HG03565 (cell line): ENCODE data around the gene PIK3C2A.
A peak's percentile ranks its signal among the peaks of the same experiment; 100 is the strongest.
"Not testable (repeated sequence)": the region's sequence is repeated elsewhere in the genome, so short reads cannot be mapped to it uniquely, and the experiment has no call there.

Experiments
- ATAC-seq: cut with Tn5 transposase; IDR thresholded peaks from one replicate; pipeline ENCODE4 v1.9.1; 2021; ENCODE audit warnings: mild to moderate bottlenecking, moderate library complexity; ENCODE audit not compliant: unreplicated experiment

Gene PIK3C2A

DNA sequence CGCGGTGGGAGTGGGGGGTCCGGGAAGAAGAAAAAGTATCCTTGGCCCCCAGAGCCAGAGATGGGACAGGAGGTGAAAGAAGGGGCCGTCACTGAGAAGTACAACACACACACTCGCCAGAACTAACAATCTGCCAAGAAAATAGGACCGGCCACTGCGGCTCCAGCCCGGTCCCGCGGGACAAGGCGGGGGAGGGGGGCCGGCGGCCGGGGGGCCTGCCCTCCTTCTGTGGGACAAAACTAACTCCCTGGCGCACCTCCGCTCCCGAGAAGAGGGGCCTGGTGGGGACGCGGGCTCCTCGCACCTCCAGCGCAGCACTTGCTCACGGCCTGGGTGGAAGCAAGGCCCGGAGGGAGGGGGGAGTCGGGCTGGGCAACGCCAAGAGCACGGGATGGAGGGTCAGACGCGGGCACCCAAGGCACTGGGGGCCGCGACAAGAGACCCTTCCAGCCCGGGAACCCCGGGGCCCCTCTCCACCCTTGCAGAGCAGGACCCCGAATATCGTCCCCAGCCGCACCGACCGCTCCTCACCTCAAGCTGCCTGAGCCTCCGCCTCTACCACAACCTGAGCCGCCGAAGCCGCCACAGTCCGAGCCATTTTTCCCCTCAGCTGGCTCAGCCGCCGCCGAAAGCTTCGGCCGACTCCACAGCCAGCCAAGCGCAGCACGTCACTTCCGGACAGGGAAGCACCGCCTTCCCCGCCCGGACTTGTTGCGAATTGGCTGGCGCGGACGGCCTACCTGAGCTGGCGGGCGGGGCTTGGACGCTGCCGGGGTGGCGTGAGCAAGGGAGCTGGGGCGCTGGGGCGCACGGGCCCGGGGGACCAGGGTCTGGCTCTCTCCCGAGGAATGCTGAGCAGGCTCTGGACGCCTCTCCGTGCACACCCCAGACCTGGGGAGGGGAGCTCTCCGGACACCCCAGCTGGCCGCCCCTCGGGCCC is at the start of gene PIK3C2A:
Gene PIK3C2A (minus strand): TSS at position 670 of the 940 bp plus-strand sequence. CDS start 38,245 bp downstream, outside the sequence.
- peak; percentile 94 for ATAC-seq

DNA sequence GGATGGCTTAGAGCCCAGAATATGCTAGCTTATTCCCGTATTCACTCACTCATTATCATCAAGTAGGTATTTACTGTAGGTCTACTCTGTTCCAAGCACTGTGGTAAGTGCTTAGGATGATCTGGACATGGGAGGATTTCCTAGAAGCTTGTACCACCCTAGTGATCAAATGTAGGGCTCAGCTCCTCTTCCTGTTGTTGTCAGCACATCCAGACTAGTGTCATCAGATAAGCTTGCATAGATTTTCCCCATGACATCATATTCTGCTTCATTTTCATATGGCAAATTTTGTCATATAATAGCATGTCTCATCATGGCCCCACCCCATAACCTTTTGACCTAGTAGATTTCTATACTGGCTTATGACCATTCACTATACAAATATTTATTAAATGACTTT is 49.4 kb upstream of the PIK3C2A start:
- no peak for ATAC-seq

GRCh38 chr11:17256512-17256911 is 48.7 kb upstream of the PIK3C2A start:
- ATAC-seq = no peak

- ATAC-seq = no peak
Measured at GRCh38 chr11:17252704-17253103, 44.9 kb upstream of the PIK3C2A start.

- no peak for ATAC-seq
Measured at GRCh38 chr11:17250561-17251350, 43.0 kb upstream of the PIK3C2A start.

DNA sequence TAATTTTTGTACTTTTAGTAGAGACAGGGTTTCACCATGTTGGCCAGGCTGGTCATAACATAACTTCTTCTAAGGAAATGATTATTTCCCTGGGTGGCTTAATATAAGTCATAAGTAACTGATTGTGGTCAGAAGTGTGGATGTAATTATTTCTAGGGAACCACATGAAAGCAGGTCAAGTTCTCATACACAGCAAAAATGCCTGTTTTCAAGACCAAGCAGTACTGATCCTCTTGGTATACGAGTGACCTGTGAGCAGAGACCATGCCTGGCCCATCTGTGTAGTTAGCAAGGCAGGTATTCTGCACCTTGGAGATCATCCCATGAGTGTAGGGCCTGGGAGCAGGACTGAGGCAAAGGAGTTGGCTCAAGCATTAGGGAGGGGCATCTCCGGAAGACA is 36.3 kb upstream of the PIK3C2A start:
- peak; percentile 95 for ATAC-seq

DNA sequence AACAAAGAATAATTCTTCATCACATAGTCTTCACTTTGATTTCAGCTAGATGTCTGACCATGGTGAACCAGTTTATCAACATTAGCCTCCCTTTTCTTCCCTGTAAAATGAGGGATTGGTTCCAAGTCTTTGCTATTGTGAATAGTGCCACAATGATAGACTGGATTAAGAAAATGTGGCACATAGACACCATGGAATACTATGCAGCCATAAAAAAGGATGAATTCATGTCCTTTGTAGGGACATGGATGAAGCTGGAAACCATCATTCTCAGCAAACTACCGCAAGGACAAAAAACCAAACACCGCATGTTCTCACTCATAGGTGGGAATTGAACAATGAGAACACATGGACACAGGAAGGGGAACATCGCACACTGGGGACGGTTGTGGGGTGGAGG is 35.2 kb upstream of the PIK3C2A start:
- not testable (repeated sequence) for ATAC-seq

DNA sequence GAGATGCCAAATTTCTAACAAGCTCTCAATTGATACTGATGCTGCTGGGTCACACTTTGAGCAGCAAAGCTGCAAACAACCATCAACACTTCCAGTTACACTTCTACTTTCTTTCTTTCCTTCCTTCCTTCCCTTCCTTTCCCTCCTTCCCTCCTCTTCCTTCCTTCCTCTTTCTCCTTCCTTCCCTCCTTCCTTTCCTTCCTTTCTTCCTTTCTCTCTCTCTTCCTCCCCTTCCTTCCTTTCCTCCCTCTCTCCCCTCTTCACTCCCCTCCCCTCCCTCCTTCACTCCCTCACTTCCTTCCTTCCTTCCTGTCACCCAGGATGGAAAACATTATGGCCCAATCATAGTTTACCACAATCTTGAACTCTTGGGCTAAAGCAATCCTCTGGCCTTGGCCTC is 33.0 kb upstream of the PIK3C2A start:
- no peak for ATAC-seq

- ATAC-seq = not testable (repeated sequence)
Measured at GRCh38 chr11:17239927-17240326, 32.1 kb upstream of the PIK3C2A start.

DNA sequence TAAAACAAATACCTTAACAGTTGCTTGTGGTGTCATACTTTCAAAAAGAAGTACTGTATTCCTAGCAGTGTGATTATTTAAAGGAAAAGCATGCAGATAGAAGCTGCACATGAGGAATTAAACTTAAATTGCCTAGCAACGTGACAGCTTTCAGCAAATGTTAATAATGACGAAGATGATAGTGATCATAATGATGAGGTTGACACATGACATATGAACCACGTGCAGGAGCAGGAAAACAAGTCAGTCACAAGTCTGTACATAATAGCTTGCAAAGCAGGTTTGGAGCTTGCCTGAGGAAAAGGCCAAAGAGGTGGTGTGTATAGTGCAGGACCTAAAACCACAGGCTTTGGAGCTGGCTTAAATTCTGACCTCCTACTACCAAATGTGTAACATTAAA is 30.6 kb upstream of the PIK3C2A start:
- ATAC-seq = no peak

GRCh38 chr11:17233101-17233500 is 25.3 kb upstream of the PIK3C2A start:
- ATAC-seq = no peak

GRCh38 chr11:17230867-17231851 is 23.4 kb upstream of the PIK3C2A start:
- peak; percentile 95 for ATAC-seq

GRCh38 chr11:17229481-17230152 is 21.8 kb upstream of the PIK3C2A start:
- ATAC-seq = no peak

DNA sequence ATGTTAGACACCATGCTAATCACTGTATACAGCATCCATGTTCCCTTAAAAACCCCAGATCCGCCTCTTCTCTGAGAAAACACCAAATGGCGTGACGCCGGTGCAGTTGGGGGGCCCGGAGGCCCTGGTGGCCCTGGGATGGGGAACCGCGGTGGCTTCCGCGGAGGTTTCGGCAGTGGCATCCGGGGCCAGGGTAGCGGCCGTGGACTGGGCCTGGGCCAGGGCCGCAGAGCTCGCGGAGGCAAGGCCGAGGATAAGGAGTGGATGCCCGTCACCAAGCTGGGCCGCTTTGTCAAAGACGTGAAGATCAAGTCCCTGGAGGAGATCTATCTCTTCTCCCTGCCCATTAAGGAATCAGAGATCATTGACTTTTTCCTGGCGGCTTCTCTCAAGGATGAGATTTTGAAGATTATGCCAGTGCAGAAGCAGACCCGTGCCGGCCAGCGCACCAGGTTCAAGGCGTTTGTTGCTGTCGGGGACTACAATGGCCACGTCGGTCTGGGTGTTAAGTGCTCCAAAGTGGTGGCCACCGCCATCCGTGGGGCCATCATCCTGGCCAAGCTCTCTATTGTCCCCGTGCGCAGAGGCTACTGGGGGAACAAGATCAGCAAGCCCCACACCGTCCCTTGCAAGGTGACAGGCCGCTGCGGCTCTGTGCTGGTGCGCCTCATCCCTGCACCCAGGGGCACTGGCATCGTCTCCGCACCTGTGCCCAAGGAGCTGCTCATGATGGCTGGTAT is 20.6 kb upstream of the PIK3C2A start:
- ATAC-seq = not testable (repeated sequence)

- no peak for ATAC-seq
Measured at GRCh38 chr11:17224727-17225126, 16.9 kb upstream of the PIK3C2A start.

- no peak for ATAC-seq
Measured at GRCh38 chr11:17221968-17222367, 14.2 kb upstream of the PIK3C2A start.

- no peak for ATAC-seq
Measured at GRCh38 chr11:17219016-17219415, 11.2 kb upstream of the PIK3C2A start.

GRCh38 chr11:17218403-17218802 is 10.6 kb upstream of the PIK3C2A start:
- no peak for ATAC-seq

- no peak for ATAC-seq
Measured at GRCh38 chr11:17217401-17217800, 9.6 kb upstream of the PIK3C2A start.
